ENCODE data around the gene TRMU. TPM values are rescaled to one million over a fixed set of nuclear protein-coding genes. Genes with fewer than 3 reads are reported as not detected.

The TRMU gene
- total and polyA plus RNA-seq, 2 experiments from 2014 or later, result 48.3 to 70.4 TPM

GRCh38 chr22:46288846-46289243 is 46.7 kb upstream of the TRMU start:
- no peaks in the 10 kb centered on the region for H3K9me2 ChIP-seq (ENCODE audit: insufficient read depth)
- H3K36me3 Mint-ChIP-seq (ENCODE audit: low read depth), result peaks cover 29% of the 10 kb centered on the region

More at GRCh38 chr22:46288846-46289243, 46.7 kb upstream of the TRMU start:
- H3K4me2 ChIP-seq, result no peak overlapping the region
- no peaks in the 10 kb centered on the region for H4K20me1 ChIP-seq (replicated peaks; ENCODE audit: insufficient read depth)
- no peaks in the 10 kb centered on the region for H3F3A ChIP-seq (replicated peaks; ENCODE audit: low read depth)
- no peaks in the 10 kb centered on the region; the same call in 2 of the 3 replicates for H3K9me3 Mint-ChIP-seq
- H3K4me3 Mint-ChIP-seq, result no peak overlapping the region
- H3K4me3 ChIP-seq, result no peak overlapping the region
- no peaks in the 10 kb centered on the region for H3K4me1 Mint-ChIP-seq
- no peak overlapping the region for H2AFZ ChIP-seq
- TF ChIP-seq CREB1 (CRISPR knock-in tag; IDR thresholded peaks at IDR 0.05; ENCODE audit: low read depth) (no peak), POLR2AphosphoS5 (IDR thresholded peaks at IDR 0.05; ENCODE audit: low read depth) (no peak), ZNF462 (CRISPR knock-in tag; IDR thresholded peaks at IDR 0.05) (no peak), EZH2 (IDR thresholded peaks at IDR 0.05; ENCODE audit: low read depth, unreplicated experiment) (no peak), NANOG (IDR thresholded peaks at IDR 0.05; ENCODE audit: borderline replicate concordance) (no peak), REST (IDR thresholded peaks at IDR 0.05; ENCODE audit: unreplicated experiment) (no peak), CTCF (conservative IDR thresholded peaks at IDR 0.05; ENCODE audit: low read depth in 2 of 2) (no peak), ETS1 (IDR thresholded peaks at IDR 0.05) (no peak), JUNB (IDR thresholded peaks at IDR 0.05; ENCODE audit: unreplicated experiment) (no peak), EZH2phosphoT487 (IDR thresholded peaks at IDR 0.05; ENCODE audit: unreplicated experiment) (no peak)
- no peak for ATAC-seq
- no peak for DNase-seq (ENCODE audit: low spot score)
- no peaks in the 10 kb centered on the region for H3K4me1 ChIP-seq (ENCODE audit: insufficient read depth)
- H3K27ac Mint-ChIP-seq, result no peak overlapping the region
- peaks cover 7% of the 10 kb centered on the region for H3K27me3 Mint-ChIP-seq (ENCODE audit: insufficient read depth, low read depth, poor library complexity)
- peaks cover 5% of the 10 kb centered on the region; the same call in 1 of the 2 replicates for H3K36me3 ChIP-seq (ENCODE audit: insufficient read depth)
- H3K79me2 ChIP-seq (replicated peaks; ENCODE audit: insufficient read depth), result no peaks in the 10 kb centered on the region
- no peaks in the 10 kb centered on the region for H3K27me3 ChIP-seq (ENCODE audit: insufficient read depth)
- H3K27ac ChIP-seq (ENCODE audit: low read depth), result no peak overlapping the region

Measured in GM23338 (cell line).